HK-2 (cell line): Measurements from ENCODE around the gene MRFAP1.

Source experiments
- DNase-seq: peaks from one replicate; pipeline ENCODE4 v3.0.0-alpha.2; 2018; ENCODE audit not compliant: unreplicated experiment

The MRFAP1 gene

GRCh38 chr4:6640292-6641163 is at the start of gene MRFAP1:
MRFAP1 (plus strand) TSS chr4:6640685; CDS start chr4:6640863, 178 bp downstream.
- DNase-seq, result peak; percentile 95

- no peak for DNase-seq
These were observed 49.2 kb upstream of the MRFAP1 start for GRCh38 chr4:6591313-6591712.

- DNase-seq, result no peak
These were observed 48.7 kb upstream of the MRFAP1 start for GRCh38 chr4:6591781-6592180.

GRCh38 chr4:6592804-6593563 is 47.5 kb upstream of the MRFAP1 start:
- no peak for DNase-seq

GRCh38 chr4:6594341-6594740 is 46.1 kb upstream of the MRFAP1 start:
- DNase-seq, result no peak

- no peak for DNase-seq
These were observed 45.6 kb upstream of the MRFAP1 start for GRCh38 chr4:6594826-6595355.

GRCh38 chr4:6595897-6596537 is 44.5 kb upstream of the MRFAP1 start:
- DNase-seq, result no peak

GRCh38 chr4:6596948-6597347 is 43.5 kb upstream of the MRFAP1 start:
- no peak for DNase-seq

GRCh38 chr4:6598127-6598526 is 42.4 kb upstream of the MRFAP1 start:
- no peak for DNase-seq

- DNase-seq, result no peak
These were observed 41.8 kb upstream of the MRFAP1 start for GRCh38 chr4:6598641-6599040.

GRCh38 chr4:6601661-6602250 is 38.7 kb upstream of the MRFAP1 start:
- no peak for DNase-seq

- DNase-seq, result no peak
These were observed 38.2 kb upstream of the MRFAP1 start for GRCh38 chr4:6602289-6602688.

GRCh38 chr4:6603128-6603527 is 37.4 kb upstream of the MRFAP1 start:
- DNase-seq, result no peak

GRCh38 chr4:6605114-6605513 is 35.4 kb upstream of the MRFAP1 start:
- DNase-seq, result no peak

GRCh38 chr4:6605605-6606004 is 34.9 kb upstream of the MRFAP1 start:
- DNase-seq, result no peak

- DNase-seq, result no peak
These were observed 33.8 kb upstream of the MRFAP1 start for GRCh38 chr4:6606465-6607235.

- DNase-seq, result no peak
These were observed 33.0 kb upstream of the MRFAP1 start for GRCh38 chr4:6607368-6608055.

- no peak for DNase-seq
These were observed 31.6 kb upstream of the MRFAP1 start for GRCh38 chr4:6608758-6609414.

- no peak for DNase-seq
These were observed 30.9 kb upstream of the MRFAP1 start for GRCh38 chr4:6609415-6610079.
